Stimulated activated CD4-positive, alpha-beta T cell treated with anti-CD3 and anti-CD28 coated beads, Interleukin-1b, Interleukin-23, amount 100 ng/mL, for 48 hours (primary cell): ENCODE results near the gene MUC21.
A peak's percentile ranks its signal among the peaks of the same experiment; 100 is the strongest.
"Not testable (repeated sequence)": the region's sequence is repeated elsewhere in the genome, so short reads cannot be mapped to it uniquely, and the experiment has no call there.

Source experiments
- DNase-seq: peaks from one replicate; pipeline ENCODE4 v3.0.0-alpha.2; 2020

MUC21 gene

DNA sequence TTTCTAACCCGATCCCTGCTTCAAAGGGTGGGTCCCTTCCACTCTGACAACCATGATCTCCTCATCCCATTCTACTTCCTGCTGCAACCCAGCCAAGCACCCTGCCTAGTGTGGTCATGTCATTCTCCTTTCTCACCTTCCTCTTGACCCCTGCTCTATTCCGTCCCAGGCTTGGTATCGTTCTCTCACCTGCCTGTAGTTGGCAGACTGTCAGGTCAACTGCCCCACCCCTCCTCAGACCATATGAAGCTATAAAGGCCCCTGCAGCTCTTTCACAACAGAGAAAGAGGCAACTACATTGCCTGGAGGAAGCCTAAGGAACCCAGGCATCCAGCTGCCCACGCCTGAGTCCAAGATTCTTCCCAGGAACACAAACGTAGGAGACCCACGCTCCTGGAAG lies at the start of gene MUC21:
MUC21 (plus strand) TSS at position 280 of the 400 bp plus-strand sequence. CDS start 241 bp downstream, outside the sequence.
- no peak for DNase-seq

DNA sequence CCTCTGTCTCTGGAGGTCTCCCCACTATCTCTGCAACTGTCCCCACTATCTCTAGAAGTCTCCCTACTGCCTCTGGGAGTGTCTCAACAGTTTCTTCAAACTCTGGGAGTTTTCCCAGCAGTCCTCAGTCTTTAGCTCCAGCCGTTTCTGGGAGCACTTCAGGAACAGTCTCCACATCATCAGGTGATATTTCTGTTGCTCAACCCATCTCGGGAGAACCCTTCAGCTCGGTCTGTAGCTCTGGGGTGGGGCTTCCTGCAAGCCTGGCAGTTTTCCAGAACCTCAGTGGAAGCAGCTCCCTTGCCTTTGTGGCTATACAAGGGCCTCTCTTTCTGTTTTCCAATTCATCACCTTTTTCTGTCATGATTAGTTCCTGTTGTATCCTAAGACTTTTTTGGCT lies 48.5 kb upstream of the MUC21 start:
- no peak for DNase-seq

DNA sequence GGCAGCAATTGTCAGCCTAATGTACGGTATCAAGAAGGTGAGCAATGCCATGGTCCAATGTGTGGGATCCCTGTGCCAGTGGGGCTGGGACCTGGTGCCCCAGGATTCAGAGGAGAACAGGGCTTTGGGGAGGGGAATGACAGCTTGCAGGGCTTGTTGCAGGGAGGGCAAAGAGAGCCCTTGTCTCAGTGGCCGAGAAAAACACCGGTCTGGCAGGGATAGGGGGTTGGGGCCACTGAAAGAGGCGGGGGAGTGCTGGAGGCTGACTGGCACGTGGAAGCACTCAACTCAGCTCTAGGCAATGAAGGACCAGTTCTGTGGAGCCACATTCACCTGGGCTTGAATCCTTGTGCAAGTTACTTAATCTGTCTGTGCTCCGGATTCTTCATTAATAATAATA lies 46.3 kb upstream of the MUC21 start:
- DNase-seq = no peak

DNA sequence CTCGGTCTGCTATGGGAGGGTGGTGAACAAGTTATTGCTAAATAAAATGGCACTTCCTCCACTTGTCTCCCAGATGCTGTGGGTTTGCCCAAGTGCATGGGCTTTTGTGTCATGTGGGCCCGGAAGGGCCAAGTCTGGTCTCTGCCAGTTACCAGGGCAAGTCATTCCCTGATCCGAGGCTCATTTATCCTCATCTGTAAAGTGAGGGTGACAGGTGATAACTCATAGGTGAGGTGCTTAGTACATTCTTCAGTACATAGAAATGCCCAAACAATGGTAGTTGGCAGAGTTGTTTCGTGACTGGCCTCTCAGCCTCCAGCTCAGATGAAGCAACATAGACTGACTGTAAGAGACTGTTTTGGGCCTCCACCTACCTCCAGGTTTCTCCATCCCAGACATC lies 44.8 kb upstream of the MUC21 start:
- no peak for DNase-seq

DNA sequence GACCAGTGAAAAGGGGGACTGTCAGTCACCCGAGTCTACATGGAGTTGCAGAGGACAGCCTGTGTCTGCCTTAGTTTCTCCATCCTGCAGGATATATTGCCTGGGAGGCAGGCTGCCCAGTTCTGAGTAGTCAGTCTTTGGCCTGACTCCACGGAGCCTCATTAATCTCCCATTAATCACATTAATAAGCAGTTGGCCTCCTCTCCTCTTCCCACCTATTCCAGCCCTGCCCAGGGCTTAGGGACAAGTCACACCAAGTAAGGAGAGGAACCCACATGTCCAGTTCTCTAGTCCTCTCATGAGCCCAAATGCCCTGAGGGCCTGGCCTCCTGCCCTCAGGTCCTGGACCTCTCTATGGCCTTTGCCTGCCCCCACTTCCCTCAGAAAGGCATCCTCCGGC lies 44.0 kb upstream of the MUC21 start:
- no peak for DNase-seq

DNA sequence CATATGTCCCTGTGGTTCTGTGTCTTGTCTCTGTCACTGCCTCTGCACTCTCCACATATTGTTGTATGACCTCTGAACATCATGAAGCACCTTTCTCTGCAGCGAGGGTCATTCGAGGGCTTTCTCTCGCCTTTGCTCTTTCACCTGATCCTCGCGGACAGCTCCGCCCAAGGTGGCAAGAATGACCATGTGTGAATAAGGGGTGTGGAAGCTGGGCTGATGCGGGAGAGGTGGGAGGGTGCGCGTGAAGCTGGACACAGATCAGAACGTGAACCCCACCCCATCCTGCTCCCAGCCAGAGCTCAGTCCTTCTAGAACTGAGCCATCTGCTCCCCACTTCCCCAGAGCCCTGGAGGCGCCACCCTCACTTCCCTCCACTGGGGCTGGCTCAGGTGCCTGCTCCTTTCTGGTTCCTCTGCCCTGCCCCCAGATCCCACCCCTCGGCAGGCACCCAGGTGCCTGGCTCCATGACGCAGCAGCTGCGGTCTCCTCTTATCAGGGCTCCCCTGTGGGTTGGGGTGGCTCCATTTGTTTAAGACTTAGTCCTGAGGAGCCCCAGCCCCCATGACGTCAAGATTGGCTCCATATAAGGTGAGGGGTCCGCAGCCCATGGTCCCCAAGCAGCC lies 43.0 kb upstream of the MUC21 start, which contains the start of gene MUCL3:
MUCL3 (plus strand) TSS at position 613 of the 626 bp plus-strand sequence. CDS start 27 bp downstream, outside the sequence.
- no peak for DNase-seq

DNA sequence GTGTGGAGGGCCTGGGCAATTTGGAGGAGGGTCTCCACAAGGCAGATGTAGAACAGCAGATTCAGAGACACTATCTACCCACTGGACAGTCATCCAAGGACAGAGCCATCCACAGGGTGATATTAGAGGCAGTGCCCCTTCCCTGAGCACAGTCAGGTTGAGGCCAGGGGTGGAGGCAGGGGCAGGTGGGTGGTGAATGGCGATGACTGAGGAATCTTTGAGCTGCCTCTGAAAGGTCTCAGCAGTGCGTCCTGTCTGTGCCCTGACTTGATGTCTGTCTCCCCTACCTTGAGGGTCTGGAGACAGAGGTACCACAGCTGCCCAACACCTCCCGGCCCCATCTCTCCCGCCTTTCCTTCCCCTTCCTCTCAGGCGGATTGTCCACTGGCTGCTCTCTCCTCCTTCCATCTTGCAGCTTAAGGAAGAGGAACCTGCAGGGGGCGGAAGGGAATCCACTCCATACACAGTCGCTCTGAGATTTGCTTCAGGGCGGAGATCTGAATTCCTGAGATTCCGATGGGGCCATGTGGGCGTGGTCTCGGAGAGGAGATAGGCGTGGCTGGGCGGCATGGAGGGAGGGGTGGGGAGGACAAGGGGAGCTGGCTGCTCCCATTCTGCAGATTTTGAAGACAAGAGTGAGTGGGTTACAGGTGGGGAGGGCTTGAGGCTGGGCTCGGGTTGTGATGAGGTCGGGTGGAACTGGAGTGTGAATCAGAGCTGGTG lies 41.0 kb upstream of the MUC21 start:
- no peak for DNase-seq

DNA sequence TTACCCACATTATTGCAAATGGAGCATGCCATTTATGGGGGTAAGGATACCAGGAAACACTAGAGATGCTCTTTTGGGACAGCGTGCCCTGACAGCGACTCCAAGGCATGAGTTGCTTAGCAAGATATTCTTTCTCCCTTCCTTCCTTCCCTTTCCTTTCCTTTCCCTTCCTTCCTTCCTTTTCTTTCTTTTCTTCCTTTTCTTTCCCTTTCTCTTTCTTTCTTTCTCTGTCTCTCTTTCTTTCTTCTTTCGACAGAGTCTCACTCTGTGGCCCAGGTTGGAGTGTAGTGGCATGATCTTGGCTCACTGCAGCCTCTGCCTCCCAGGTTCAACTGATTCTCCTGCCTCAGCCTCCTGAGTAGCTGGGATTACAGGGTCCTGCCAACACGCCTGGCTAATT lies 39.5 kb upstream of the MUC21 start:
- no peak for DNase-seq

DNA sequence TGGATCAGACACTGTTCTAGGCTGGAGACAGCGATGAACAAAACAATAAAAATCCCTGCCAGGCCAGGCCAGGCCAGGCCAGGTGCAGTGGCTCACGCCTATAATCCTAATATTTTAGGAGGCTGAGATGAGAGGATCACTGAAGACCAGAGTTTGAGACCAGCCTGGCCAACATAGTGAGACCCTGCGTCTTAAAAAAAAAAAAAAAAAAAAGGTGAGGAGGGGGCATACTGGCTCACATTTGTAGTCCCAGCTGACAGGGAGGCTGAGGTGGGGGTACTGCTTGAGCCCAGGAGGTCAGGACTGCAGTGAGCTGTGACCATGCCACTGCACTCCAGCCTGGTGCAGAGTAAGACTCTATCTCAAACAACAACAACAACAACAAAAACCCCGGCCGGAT lies 38.2 kb upstream of the MUC21 start:
- no peak for DNase-seq

DNA sequence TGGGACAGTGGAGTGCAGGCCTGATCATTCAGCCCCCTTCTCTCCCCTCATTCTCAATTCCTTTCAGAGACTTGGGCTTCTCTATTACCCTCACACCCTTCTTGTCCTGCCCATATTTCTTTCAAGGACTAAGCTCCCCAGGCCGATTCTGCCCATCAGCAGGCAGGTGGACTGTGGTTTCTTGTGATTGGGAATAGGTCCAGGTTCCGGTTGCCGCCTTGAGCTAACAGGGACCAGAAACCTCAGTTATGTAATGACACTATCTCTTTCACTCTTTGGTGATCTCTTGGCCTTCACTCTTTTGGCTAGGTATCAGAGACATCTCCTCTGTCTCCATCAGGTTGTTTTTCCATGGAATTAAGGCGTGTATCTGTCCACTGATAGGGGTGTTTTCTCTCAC lies 36.3 kb upstream of the MUC21 start:
- DNase-seq = no peak

DNA sequence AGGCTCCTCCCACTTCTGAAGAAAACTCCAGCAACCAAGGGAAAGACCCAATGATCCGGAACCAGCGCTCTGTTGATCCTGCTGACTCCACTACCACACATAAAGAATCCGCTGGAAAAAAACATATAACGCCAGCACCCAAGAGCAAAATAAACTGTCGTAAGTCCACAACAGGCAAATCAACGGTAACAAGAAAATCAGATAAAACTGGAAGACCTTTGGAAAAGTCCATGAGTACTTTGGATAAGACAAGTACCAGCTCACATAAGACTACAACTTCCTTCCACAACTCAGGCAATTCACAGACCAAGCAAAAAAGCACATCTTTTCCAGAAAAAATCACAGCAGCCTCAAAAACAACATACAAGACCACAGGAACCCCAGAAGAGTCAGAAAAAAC lies 34.7 kb upstream of the MUC21 start:
- no peak for DNase-seq

DNA sequence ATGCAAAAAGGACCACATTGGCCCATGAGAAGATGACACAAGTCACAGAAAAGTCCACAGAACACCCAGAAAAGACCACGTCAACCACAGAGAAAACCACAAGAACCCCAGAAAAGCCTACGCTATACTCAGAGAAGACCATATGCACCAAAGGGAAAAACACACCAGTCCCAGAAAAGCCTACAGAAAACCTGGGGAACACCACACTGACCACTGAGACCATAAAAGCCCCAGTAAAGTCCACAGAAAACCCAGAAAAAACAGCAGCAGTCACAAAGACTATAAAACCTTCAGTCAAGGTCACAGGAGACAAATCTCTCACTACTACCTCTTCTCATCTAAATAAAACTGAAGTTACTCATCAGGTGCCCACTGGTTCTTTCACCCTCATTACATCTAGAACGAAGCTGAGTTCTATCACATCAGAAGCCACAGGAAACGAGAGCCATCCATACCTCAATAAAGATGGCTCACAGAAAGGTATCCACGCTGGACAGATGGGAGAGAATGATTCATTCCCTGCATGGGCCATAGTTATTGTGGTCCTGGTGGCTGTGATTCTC lies 31.5 kb upstream of the MUC21 start:
- no peak for DNase-seq

DNA sequence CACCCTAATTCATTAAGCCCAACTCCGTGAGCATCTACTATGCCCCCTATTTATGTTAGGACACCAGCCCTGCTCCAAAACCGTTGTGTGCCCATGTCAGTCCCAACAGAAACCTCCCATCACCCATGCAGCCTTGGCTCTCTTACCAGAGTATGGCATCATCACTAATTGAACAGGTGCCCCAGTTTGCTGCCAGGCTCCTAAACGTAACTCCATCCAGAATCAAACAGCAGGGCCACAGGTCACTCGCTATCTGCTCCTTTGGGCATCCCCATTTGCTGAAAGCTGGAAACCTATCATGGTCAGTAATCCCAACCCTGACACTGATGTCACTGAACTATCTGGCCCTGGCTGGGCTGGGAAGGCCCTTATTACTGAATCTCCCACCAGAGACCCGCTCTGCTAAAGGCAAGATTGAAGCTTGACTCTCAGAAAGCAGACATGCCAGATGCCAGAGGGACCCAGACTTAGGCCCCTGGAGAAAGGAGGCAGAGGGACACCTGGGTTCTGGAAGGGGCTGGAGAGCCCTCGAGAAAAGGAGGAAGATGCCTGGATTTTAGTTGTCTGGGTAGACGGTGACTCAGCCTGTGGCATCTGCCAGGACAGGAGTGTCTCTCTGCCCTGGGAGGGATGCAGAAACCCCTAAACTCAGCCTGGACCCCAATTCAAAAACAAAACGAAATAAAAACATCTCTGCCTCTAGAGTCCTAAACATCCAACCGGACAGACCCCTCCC lies 28.7 kb upstream of the MUC21 start:
- no peak for DNase-seq

DNA sequence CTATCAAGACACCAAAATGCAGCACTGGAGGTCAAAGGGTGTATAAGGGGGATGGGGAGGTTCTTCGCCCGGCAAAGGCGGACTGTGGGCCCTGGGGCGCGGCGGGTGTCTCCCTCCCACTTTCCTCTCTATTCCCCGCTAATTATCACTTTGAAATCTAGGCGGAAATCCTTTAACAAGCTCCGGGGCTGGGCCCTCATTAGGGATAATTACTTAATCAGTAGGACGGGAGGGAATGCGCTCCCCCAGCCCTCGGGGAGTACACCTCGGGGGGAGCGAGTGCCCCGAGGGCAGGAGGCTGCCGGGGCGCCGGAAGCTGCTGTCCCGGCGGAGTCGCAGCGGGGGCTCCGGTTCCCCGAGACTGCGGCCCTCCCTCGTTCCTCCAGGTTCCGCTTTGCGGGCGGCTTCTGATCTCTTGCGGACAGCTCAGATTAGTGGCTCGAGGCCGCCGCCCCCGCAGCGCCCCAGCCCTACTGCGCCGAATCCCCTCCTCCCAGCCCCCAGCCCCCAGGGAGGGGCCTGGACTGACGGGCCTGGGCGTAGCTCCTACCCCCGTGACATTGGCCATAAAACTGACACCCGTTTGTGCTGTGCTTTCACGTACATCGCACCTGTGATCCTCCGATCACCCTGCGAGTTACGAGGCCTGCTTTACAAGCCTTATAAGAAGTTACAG lies 28.0 kb upstream of the MUC21 start:
- peak; percentile 89 for DNase-seq

DNA sequence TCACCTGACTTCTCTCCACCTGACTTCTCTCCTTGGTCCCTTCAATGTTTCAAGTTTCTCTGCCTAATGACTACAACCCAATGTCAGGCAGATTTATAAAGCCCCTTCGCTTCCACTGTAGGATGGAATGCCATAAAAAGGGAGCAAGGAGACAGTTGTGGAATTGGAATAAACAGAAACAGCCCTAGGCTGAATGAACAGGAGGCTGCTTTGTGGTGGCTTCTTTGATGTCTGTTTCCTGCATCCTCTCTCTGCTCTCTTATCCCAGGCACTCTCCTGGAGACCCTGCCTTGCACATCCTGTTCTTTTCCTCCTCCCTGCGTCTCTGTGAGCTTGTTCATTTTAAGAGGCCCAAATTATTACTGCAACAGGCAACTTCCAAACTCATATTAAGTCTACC lies 25.8 kb upstream of the MUC21 start:
- no peak for DNase-seq

DNA sequence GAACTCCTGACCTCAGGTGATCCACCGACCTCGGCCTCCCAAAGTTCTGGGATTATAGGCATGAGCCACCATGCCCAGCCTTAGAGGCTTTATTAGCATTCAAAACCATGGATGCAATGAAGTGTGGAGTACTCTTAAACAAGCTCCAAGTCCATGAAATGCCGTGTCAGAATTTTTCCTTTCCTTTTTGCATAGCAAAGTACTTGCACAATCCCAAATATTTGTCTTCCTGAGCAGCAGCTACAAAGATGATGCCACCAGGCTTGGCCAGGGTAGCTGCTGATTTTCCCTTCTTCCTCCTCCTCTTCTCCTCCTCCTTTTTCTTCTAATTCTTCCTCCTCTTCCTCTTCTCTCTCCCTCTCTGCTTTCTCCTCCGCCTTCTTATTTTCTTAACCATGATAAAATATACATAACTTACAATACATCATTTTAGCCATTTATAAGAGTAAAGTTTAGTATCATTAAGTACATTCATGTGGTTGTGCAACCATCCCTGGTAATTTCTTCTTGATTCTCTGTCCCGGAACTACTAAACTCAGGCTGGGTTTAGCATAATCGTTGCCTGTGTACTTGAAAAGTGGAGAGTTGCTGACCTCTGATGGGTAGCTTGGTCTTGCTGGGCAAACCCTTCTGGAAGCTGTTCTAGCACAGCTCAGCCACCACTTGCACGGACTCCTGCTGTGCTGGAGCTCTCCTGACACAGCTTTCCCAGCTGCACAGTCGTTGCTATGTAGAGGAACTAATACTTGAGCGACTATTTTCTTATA lies 22.4 kb upstream of the MUC21 start:
- DNase-seq = no peak

DNA sequence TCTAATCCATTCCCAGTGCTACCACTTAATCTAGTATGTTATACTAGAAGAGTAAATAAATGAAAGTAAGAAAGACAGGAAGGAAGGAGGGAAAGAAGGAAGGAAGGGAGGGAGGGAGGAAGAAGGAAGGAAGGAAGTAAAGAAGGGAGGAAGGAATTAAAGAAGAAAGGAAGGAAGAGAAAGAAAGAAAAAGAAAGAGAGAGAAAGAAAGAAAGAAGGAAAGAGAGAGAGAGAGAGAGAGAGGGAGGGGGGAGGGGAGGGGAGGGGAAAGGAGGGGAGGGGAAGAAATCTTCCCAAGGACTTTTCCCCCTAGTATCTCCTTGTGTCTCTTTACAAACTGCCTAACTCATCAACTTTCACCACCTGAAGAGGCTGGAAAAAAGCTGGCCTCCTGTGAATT lies 20.8 kb upstream of the MUC21 start:
- no peak for DNase-seq

DNA sequence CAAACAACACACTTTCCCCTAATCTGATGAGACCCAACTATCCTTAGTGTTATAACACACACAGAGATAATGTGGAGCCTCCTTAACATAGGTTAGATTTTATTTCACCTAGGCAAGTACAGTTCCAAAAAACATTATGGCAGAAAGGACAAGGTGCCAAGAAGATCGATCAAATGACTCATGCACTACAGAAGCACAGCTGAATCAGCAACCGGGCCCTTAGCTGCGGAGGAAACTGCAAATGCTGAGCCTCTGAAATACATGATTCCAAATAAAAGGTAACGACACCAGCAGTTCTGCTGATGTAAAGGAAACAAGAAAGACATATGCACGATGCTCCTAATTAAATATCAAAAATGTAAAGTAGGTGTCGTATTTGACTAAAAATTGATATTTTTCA lies 19.9 kb upstream of the MUC21 start:
- no peak for DNase-seq

DNA sequence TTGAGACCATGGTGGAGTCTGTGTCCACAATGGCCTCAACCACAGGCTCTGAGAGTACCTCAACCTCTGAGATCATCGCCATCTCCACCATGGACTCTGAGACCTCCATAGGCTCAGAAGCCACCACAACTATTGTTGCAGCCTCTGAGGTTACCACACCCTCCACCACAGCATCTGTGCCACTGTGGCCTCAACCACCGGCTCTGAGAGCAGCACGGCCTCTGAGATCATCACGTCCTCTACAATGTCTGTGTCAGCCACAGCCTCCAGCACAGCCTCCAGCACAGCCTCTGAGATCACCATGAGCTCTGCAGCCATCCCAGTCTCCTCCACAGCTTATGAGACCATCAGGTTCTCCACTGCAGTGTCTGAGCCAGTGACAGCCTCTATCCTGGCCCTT lies 19.4 kb upstream of the MUC21 start:
- DNase-seq = peak; percentile 11

DNA sequence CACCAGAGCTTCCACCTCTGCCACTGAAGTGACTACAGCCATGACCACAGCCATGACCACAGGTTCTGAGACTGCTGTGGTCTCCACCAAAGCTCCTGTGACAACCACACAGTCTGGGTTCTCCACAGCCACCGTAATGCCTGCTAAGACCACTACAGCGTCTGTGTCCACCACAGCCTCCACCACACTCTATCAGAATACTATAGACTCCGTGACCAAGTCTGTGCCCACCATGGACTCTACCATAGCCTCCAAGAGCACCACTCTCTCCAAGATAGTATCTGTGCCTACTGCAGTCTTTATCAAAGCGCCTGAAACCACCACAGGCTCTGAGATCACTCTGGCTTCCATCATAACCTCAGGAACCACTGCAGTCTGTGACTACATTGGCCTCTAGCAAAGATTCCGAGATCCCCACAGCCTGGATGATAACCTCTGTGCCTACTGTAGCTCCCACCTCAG lies 18.3 kb upstream of the MUC21 start:
- no peak for DNase-seq

DNA sequence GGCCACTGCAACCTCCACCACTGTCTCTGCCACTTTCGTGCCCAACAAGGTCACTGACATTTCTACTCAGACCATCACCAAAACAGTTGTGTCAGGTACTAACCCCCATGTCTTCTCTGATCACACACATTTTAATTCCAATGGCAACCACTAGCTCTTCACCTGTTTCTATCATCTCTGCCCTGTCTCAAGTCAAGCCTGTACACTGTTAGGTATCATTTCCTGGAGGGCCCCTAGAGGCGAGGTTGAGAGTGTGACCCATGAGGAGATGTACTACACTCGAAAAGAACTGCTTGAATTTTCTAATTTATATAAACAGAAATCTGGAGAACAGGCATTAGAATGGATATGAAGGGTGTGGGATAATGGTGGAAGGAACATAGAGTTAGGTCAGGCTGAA lies 17.4 kb upstream of the MUC21 start:
- DNase-seq = no peak

DNA sequence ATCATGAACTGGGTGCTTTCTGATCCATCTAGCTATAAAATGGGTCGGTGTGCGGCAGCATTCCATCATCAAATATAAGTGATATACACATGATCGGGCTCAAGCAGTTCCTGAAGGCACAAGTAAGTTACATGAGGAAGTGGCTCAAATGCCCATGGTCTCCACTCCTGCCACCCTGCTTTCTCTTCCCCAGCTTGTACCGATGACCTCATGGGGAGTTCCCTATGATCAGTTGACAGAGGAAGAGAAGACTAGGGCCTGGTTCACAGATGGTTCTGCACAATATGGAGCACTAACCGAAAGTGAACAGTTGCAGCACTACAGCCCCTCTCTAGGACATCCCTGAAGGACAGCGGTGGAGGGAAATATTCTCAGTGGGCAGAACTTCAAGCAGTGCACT lies 14.3 kb upstream of the MUC21 start:
- DNase-seq = not testable (repeated sequence)
